HepG2 (cell line): Measurements from ENCODE around the gene PRKAR2B. TPM values are rescaled to one million over a fixed set of nuclear protein-coding genes. Genes with fewer than 3 reads are reported as not detected.

ENCODE experiments used
- CBX1 ChIP-seq: IDR thresholded peaks from one replicate; pipeline ENCODE4 v1.6.1; 2016; ENCODE audit warnings: antibody characterized with exemption, low read depth
- HMG20B ChIP-seq: conservative IDR thresholded peaks from 2 replicates; pipeline ENCODE4 v1.6.1; 2016; ENCODE audit warnings: missing genetic modification reagents, missing compliant biosample characterization
- HNF4G ChIP-seq, 2 experiments: sonication (generic) in 1 of 2; formaldehyde crosslinking in 1 of 2; IDR thresholded peaks; 2 replicates each; pipeline versions ENCODE4 v1.4.0 to v1.6.1; 2011 to 2020; ENCODE audit warnings: borderline replicate concordance in 2 of 2, low read depth in 2 of 2, mild to moderate bottlenecking in 2 of 2, low read length in 1 of 2, missing genetic modification reagents in 1 of 2, moderate library complexity in 1 of 2
- JUND ChIP-seq: sonication (generic); formaldehyde crosslinking; IDR thresholded peaks from 2 replicates; pipeline ENCODE4 v1.8.0; 2022; ENCODE audit warnings: mild to moderate bottlenecking, missing genetic modification reagents
- KLF13 ChIP-seq: sonication (generic); formaldehyde crosslinking; IDR thresholded peaks from 2 replicates; pipeline ENCODE4 v1.4.0; 2020; ENCODE audit warnings: mild to moderate bottlenecking, missing genetic modification reagents
- NAIF1 ChIP-seq: sonication (generic); formaldehyde crosslinking; IDR thresholded peaks from 2 replicates; pipeline ENCODE4 v1.5.0; 2020; ENCODE audit warnings: mild to moderate bottlenecking, missing genetic modification reagents, borderline replicate concordance
- NFIB ChIP-seq: sonication (generic); formaldehyde crosslinking; IDR thresholded peaks from 2 replicates; pipeline ENCODE4 v1.9.0; 2021; ENCODE audit warnings: missing genetic modification reagents, mild to moderate bottlenecking, borderline replicate concordance
- PAF1 ChIP-seq: IDR thresholded peaks from 2 replicates; pipeline ENCODE4 v1.6.1; 2016; ENCODE audit warnings: missing genetic modification reagents, missing compliant biosample characterization
- PAWR ChIP-seq: sonication (generic); formaldehyde crosslinking; IDR thresholded peaks from 2 replicates; pipeline ENCODE4 v1.4.0; 2020; ENCODE audit warnings: missing genetic modification reagents, mild to moderate bottlenecking, borderline replicate concordance
- REXO4 ChIP-seq: sonication (generic); formaldehyde crosslinking; IDR thresholded peaks from 2 replicates; pipeline ENCODE4 v1.8.0; 2022; ENCODE audit warnings: missing genetic modification reagents, mild to moderate bottlenecking, borderline replicate concordance
- RXRA ChIP-seq: sonication (generic); formaldehyde crosslinking; IDR thresholded peaks from 2 replicates; pipeline ENCODE4 v1.5.1; 2020; ENCODE audit warnings: missing genetic modification reagents
- ZFP82 ChIP-seq: sonication (generic); formaldehyde crosslinking; IDR thresholded peaks from 2 replicates; pipeline ENCODE4 v1.5.1; 2020; ENCODE audit warnings: mild to moderate bottlenecking, missing genetic modification reagents, borderline replicate concordance
- ZNF12 ChIP-seq: sonication (generic); formaldehyde crosslinking; IDR thresholded peaks from 2 replicates; pipeline ENCODE4 v1.5.0; 2020; ENCODE audit warnings: missing genetic modification reagents
- ZNF260 ChIP-seq: sonication (generic); formaldehyde crosslinking; IDR thresholded peaks from 2 replicates; pipeline ENCODE4 v1.4.0; 2020; ENCODE audit warnings: missing genetic modification reagents, low read depth, mild to moderate bottlenecking, borderline replicate concordance
- ZNF274 ChIP-seq: sonication (generic); formaldehyde crosslinking; IDR thresholded peaks from 2 replicates; pipeline ENCODE4 v1.5.1; 2020; ENCODE audit warnings: mild to moderate bottlenecking, missing genetic modification reagents
- ZNF317 ChIP-seq: sonication (generic); formaldehyde crosslinking; IDR thresholded peaks from 2 replicates; pipeline ENCODE4 v1.5.0; 2020; ENCODE audit warnings: mild to moderate bottlenecking, missing genetic modification reagents
- ZNF451 ChIP-seq: sonication (generic); formaldehyde crosslinking; IDR thresholded peaks from 2 replicates; pipeline ENCODE4 v1.5.0; 2020; ENCODE audit warnings: mild to moderate bottlenecking, missing genetic modification reagents
- ZNF549 ChIP-seq: sonication (generic); formaldehyde crosslinking; IDR thresholded peaks from 2 replicates; pipeline ENCODE4 v1.5.0; 2020; ENCODE audit warnings: missing genetic modification reagents
- ZNF773 ChIP-seq: sonication (generic); formaldehyde crosslinking; IDR thresholded peaks from 2 replicates; pipeline ENCODE4 v1.4.0; 2020; ENCODE audit warnings: missing genetic modification reagents, borderline replicate concordance
- ZNF776 ChIP-seq: sonication (generic); formaldehyde crosslinking; IDR thresholded peaks from 2 replicates; pipeline ENCODE4 v1.4.0; 2020; ENCODE audit warnings: mild to moderate bottlenecking, missing genetic modification reagents
- ZNF891 ChIP-seq: sonication (generic); formaldehyde crosslinking; IDR thresholded peaks from 2 replicates; pipeline ENCODE4 v1.5.0; 2020; ENCODE audit warnings: mild to moderate bottlenecking, missing genetic modification reagents
- polyA plus RNA-seq, 8 experiments: library from polyadenylated mRNA; depleted of rRNA in 3 of 8; stranded (reverse) in 7 of 8; unstranded in 1 of 8; fragments of >200 nt; fragmentation: Illumina TruSeq in 4 of 8; extraction: Trizol in 4 of 8; gene quantifications; 2 replicates each; pipeline versions ENCODE4 v1.2.1 to v1.2.3, GENCODE V29; 2011 to 2016; ENCODE audit warnings: low read depth in 4 of 8, missing spikeins in 1 of 8, mixed read lengths in 1 of 8; ENCODE audit not compliant: insufficient read depth in 1 of 8
- total RNA-seq, 5 experiments: library from RNA; depleted of rRNA; stranded (reverse); fragments of >200 nt; fragmentation: Illumina TruSeq; extraction: Trizol; gene quantifications; 2 replicates each; pipeline ENCODE4 v1.2.3, GENCODE V29; 2016; ENCODE audit warnings: low read depth in 1 of 5
- TF ChIP-seq, protein P1 (sequence below): sonication (generic); formaldehyde crosslinking; IDR thresholded peaks from 2 replicates; pipeline ENCODE4 v1.8.0; 2022; ENCODE audit warnings: missing genetic modification reagents, mild to moderate bottlenecking, borderline replicate concordance
- TF ChIP-seq, protein P2 (sequence below): sonication (generic); formaldehyde crosslinking; conservative IDR thresholded peaks from 2 replicates; pipeline ENCODE4 v1.8.0; 2022; ENCODE audit warnings: mild to moderate bottlenecking, moderate library complexity, missing genetic modification reagents
- TF ChIP-seq, protein P3 (sequence below): sonication (generic); formaldehyde crosslinking; conservative IDR thresholded peaks from 2 replicates; pipeline ENCODE4 v1.4.0; 2020; ENCODE audit warnings: missing genetic modification reagents

The PRKAR2B gene
- total and polyA plus RNA-seq, 2 of the 13 experiments (the other 11 are each of a cell fraction or from before 2014, with no cell fraction given) = not detected

DNA sequence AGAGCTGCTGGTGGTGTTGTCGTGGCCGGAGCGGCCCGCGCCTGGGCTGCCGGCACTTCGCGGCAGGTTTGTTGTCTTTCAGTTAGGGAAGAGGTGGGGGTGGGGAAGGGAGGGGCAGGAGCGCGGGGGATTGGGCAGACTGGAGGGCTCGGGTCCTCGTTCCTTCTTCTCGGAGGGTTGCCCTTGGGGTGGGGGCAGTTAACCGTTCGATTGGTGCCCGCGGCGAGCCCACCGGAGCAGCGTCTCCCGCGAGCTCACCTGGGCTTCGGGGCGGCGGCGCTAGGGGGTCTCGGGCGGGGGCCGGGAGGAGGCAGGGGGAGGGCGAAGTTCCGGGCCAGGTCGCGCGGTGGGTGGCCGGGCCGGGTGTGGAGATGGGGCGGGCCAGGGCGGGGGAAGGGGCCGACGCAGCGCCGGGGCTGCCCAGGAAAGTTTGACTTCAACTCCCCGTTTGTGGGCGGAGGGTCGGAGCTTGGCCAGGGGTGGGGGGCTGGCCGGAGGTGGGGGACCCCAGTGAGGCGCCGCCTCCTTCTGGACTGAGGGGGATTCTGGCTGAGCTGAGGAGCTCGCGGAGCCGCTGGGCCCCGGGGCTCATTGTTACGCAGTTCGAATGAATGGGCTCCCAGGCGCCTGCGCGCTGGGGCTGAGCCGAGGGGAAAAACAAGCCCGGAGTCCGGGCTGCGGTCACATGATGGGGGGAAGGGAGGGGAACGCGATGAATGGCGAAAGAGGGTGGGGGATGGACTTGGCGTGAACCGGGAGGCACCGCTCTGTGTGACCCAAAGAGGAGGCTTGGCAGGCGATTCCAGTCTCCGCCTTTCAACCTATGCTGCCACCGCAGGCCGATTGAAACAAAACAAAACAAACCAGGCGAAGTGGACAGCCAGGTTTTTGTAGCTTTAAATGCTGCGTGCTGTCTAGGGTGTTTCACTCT, 124.9 kb downstream of the PRKAR2B start (continued):
- TF ChIP-seq, protein P1, sequence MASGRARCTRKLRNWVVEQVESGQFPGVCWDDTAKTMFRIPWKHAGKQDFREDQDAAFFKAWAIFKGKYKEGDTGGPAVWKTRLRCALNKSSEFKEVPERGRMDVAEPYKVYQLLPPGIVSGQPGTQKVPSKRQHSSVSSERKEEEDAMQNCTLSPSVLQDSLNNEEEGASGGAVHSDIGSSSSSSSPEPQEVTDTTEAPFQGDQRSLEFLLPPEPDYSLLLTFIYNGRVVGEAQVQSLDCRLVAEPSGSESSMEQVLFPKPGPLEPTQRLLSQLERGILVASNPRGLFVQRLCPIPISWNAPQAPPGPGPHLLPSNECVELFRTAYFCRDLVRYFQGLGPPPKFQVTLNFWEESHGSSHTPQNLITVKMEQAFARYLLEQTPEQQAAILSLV (CRISPR knock-in tag) = no peak; the same call in 1 of the 2 replicates
- TF ChIP-seq ZNF317 (CRISPR knock-in tag) (no peak), ZNF260 (CRISPR knock-in tag) (no peak), NFIB (CRISPR knock-in tag) (no peak), KLF13 (no peak), RXRA (CRISPR knock-in tag) (peak; percentile 86; the same call in 1 of the 2 replicates), HMG20B (CRISPR knock-in tag) (no peak), CBX1 (no peak), REXO4 (CRISPR knock-in tag) (no peak), ZNF274 (0 out of 2 replicates have a peak, but pooled peaks have one; percentile 18), PAWR (CRISPR knock-in tag) (no peak), ZNF549 (CRISPR knock-in tag) (no peak), ZFP82 (CRISPR knock-in tag) (no peak), ZNF451 (CRISPR knock-in tag) (no peak), JUND (CRISPR knock-in tag) (no peak), ZNF891 (CRISPR knock-in tag) (0 out of 2 replicates have a peak, but pooled peaks have one; percentile 29), ZNF12 (no peak), HNF4G (IDR thresholded peaks at IDR 0.05; ENCODE audit: borderline replicate concordance, low read depth, low read length) (peak; percentile 47; the same call in 1 of the 2 replicates), HNF4G (CRISPR knock-in tag; IDR thresholded peaks at IDR 0.05; ENCODE audit: borderline replicate concordance, low read depth) (no peak), ZNF773 (CRISPR knock-in tag) (no peak), NAIF1 (CRISPR knock-in tag) (0 out of 2 replicates have a peak, but pooled peaks have one; percentile 33), ZNF776 (no peak), PAF1 (CRISPR knock-in tag) (no peak)
- TF ChIP-seq, protein P2, sequence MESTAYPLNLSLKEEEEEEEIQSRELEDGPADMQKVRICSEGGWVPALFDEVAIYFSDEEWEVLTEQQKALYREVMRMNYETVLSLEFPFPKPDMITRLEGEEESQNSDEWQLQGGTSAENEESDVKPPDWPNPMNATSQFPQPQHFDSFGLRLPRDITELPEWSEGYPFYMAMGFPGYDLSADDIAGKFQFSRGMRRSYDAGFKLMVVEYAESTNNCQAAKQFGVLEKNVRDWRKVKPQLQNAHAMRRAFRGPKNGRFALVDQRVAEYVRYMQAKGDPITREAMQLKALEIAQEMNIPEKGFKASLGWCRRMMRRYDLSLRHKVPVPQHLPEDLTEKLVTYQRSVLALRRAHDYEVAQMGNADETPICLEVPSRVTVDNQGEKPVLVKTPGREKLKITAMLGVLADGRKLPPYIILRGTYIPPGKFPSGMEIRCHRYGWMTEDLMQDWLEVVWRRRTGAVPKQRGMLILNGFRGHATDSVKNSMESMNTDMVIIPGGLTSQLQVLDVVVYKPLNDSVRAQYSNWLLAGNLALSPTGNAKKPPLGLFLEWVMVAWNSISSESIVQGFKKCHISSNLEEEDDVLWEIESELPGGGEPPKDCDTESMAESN (CRISPR knock-in tag) = peak; percentile 69; the same call in 1 of the 2 replicates
- TF ChIP-seq, protein P3, sequence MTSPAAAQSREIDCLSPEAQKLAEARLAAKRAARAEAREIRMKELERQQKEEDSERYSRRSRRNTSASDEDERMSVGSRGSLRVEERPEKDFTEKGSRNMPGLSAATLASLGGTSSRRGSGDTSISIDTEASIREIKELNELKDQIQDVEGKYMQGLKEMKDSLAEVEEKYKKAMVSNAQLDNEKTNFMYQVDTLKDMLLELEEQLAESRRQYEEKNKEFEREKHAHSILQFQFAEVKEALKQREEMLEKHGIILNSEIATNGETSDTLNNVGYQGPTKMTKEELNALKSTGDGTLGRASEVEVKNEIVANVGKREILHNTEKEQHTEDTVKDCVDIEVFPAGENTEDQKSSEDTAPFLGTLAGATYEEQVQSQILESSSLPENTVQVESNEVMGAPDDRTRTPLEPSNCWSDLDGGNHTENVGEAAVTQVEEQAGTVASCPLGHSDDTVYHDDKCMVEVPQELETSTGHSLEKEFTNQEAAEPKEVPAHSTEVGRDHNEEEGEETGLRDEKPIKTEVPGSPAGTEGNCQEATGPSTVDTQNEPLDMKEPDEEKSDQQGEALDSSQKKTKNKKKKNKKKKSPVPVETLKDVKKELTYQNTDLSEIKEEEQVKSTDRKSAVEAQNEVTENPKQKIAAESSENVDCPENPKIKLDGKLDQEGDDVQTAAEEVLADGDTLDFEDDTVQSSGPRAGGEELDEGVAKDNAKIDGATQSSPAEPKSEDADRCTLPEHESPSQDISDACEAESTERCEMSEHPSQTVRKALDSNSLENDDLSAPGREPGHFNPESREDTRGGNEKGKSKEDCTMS (CRISPR knock-in tag) = no peak
